Left lung (tissue), 10 donors: ENCODE measurements around the gene SFI1. TPM values are rescaled to one million over a fixed set of nuclear protein-coding genes. Genes with fewer than 3 reads are reported as not detected.
"Not testable (repeated sequence)": the region's sequence is repeated elsewhere in the genome, so short reads cannot be mapped to it uniquely, and the experiment has no call there.

Source experiments
- ATAC-seq: fragments of 200-7000 bp; cut with Tn5 transposase; one replicate; pipeline ENCODE4 v1.9.1; 2020; ENCODE audit warnings: moderate library complexity
- DNase-seq, 4 donors: peaks; one replicate each; pipeline ENCODE4 v3.0.0-alpha.2; 2013 to 2020
- H3K27ac ChIP-seq, 2 donors: fragments of 200-600 bp; sonication (generic) in 1 of 2; one replicate each; pipeline versions ENCODE4 v1.5.0 to v1.8.0; 2020 to 2021
- H3K27me3 ChIP-seq, 2 donors: fragments of 200-600 bp; sonication (generic) in 1 of 2; one replicate each; pipeline versions ENCODE4 v1.5.0 to v1.8.0; 2020 to 2021
- H3K36me3 ChIP-seq, 2 donors: fragments of 200-600 bp; sonication (generic) in 1 of 2; one replicate each; pipeline versions ENCODE4 v1.5.0 to v1.8.0; 2020 to 2021
- H3K4me1 ChIP-seq, 2 donors: fragments of 200-600 bp; one replicate each; pipeline ENCODE4 v1.8.0; 2021
- H3K4me3 ChIP-seq, 2 donors: fragments of 200-600 bp; sonication (generic) in 1 of 2; one replicate each; pipeline versions ENCODE4 v1.5.0 to v1.8.0; 2020 to 2021; ENCODE audit warnings: mild to moderate bottlenecking in 1 of 2
- H3K9me3 ChIP-seq, 2 donors: fragments of 200-600 bp; sonication (generic) in 1 of 2; one replicate each; pipeline versions ENCODE4 v1.5.0 to v1.8.0; 2020 to 2021
- intact Hi-C, 2 donors: fragments of 100-400 bp; cut with DNase I; formaldehyde crosslinking; loops; one replicate each; pipeline versions ENCODE4 v1.11.2 to v1.14.2; 2022
- polyA plus RNA-seq, 6 donors: library from polyadenylated mRNA; unstranded; fragments of 120-200 nt; gene quantifications; one replicate each; pipeline ENCODE4 v1.2.1, GENCODE V29; 2013; ENCODE audit not compliant: insufficient read length in 6 of 6
- total RNA-seq, 2 donors: library from RNA; stranded (reverse); fragmentation: NEBNext Ultra II Directional; extraction: Animal tissue kit (Norgen Biotek cat#: 25700); gene quantifications; one replicate each; pipeline ENCODE4 v1.2.1, GENCODE V29; 2021
- TF ChIP-seq, protein P1 (sequence below), 2 donors: fragments of 200-600 bp; sonication (generic) in 1 of 2; IDR thresholded peaks; one replicate each; pipeline versions ENCODE4 v1.5.0 to v1.8.0; 2021; ENCODE audit warnings: antibody characterized with exemption in 2 of 2
- donor health status: DM: no; HTN: yes; CAD: no.
- donor health status: DM: no; HTN: no; CAD: no.

Gene SFI1
- total and polyA plus RNA-seq, 8 donors: 27.6 to 40.7 (median 35.2) TPM

GRCh38 chr22:31508536-31508935, 12.2 kb downstream of the SFI1 start:
- TF ChIP-seq, protein P1, sequence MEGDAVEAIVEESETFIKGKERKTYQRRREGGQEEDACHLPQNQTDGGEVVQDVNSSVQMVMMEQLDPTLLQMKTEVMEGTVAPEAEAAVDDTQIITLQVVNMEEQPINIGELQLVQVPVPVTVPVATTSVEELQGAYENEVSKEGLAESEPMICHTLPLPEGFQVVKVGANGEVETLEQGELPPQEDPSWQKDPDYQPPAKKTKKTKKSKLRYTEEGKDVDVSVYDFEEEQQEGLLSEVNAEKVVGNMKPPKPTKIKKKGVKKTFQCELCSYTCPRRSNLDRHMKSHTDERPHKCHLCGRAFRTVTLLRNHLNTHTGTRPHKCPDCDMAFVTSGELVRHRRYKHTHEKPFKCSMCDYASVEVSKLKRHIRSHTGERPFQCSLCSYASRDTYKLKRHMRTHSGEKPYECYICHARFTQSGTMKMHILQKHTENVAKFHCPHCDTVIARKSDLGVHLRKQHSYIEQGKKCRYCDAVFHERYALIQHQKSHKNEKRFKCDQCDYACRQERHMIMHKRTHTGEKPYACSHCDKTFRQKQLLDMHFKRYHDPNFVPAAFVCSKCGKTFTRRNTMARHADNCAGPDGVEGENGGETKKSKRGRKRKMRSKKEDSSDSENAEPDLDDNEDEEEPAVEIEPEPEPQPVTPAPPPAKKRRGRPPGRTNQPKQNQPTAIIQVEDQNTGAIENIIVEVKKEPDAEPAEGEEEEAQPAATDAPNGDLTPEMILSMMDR (IDR thresholded peaks at IDR 0.05): no peak

DNA sequence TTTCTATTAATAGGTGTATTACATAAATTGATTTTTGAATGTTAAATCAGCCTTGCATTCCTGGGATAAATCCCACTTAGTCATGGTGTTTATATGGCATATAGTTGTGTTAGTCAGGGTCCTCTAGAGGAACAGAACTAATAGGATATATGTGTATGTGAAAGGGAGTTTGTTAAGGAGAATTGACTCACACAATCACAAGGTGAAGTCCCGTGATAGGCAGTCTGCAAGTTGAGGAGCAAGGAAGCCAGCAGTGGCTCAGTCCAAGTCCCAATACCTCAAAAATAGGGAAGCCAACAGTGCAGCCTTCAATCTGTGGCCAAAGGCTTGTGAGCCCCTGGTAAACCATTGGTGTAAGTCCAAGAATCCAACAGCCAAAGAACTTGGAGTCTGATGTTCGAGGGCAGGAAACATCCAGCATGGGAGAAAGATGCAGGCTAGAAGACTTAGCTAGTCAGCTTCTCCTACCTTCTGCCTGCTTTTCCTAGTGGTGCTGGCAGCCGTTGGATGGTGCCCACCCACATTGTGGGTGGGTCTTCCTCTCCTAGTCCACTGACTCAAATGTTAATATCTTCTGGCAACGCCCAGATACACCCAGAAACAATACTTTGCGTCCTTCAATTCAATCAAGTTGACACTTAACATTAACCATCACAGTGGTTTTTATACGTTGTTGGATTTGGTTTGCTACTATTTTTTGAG, 12.9 kb downstream of the SFI1 start:
- ATAC-seq (no peak), DNase-seq (no peak)
- Histone ChIP-seq H3K4me1 (no peaks in the 10 kb centered on the region), H3K36me3 (peaks cover 0 to 37% of the 10 kb centered on the region in 2 donors), H3K4me3 (no peak overlapping the region), H3K9me3 (peaks cover 0 to 4% of the 10 kb centered on the region in 2 donors), H3K27me3 (no peaks in the 10 kb centered on the region), H3K27ac (no peak overlapping the region)
- intact Hi-C loops: no loop called here
- TF ChIP-seq, protein P1 (IDR thresholded peaks at IDR 0.05): no peak

More at GRCh38 chr22:31508536-31508935, 12.2 kb downstream of the SFI1 start:
- H3K36me3 ChIP-seq: peaks cover 0 to 37% of the 10 kb centered on the region in 2 donors
- ATAC-seq: no peak
- no peaks in the 10 kb centered on the region for H3K27me3 ChIP-seq
- no peaks in the 10 kb centered on the region for H3K4me1 ChIP-seq
- peaks cover 0 to 4% of the 10 kb centered on the region in 2 donors for H3K9me3 ChIP-seq
- intact Hi-C loops: no loop called here
- no peak for DNase-seq
- no peak overlapping the region for H3K4me3 ChIP-seq
- no peak overlapping the region for H3K27ac ChIP-seq

DNA sequence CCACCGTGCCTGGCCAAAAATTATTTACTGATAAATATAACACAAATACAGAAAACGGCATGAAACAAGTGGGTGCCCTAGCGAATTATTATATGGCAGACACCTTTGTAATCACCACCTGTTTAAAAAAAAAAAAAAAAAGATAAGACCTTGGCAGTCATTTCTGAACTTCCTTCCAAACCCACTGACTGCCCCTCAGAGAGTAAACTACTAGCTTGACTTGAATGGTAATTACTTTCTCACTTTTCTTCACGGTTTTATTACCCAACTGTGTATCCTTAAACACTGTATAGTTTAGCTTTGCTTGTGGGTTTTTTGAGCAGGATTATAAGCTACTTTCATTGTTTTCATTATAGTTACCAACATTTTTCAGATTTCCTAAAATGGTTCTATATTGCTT, 23.7 kb downstream of the SFI1 start:
- TF ChIP-seq, protein P1 (IDR thresholded peaks at IDR 0.05): no peak
- Histone ChIP-seq H3K4me1 (no peaks in the 10 kb centered on the region), H3K9me3 (no peaks in the 10 kb centered on the region), H3K27me3 (no peaks in the 10 kb centered on the region), H3K4me3 (no peak overlapping the region), H3K27ac (no peak overlapping the region), H3K36me3 (no peaks in the 10 kb centered on the region)
- DNase-seq (no peak), ATAC-seq (no peak)
- intact Hi-C loops: no loop called here

GRCh38 chr22:31524132-31524531, 27.8 kb downstream of the SFI1 start:
- H3K9me3 ChIP-seq, intact Hi-C loops, H3K4me3 ChIP-seq, DNase-seq, ATAC-seq, H3K27ac ChIP-seq, H3K27me3 ChIP-seq, H3K36me3 ChIP-seq, H3K4me1 ChIP-seq: not testable (repeated sequence)

GRCh38 chr22:31526270-31526669, 29.9 kb downstream of the SFI1 start:
- TF ChIP-seq, protein P1 (IDR thresholded peaks at IDR 0.05): no peak
- ATAC-seq (no peak), DNase-seq (no peak)
- H3K27ac ChIP-seq: peak overlapping the region in 1 of 2 donors; percentile 28
- H3K36me3 ChIP-seq: no peaks in the 10 kb centered on the region
- intact Hi-C loops: no loop called here
- H3K4me1 ChIP-seq: peaks cover 7 to 14% of the 10 kb centered on the region in 2 donors
- H3K27me3 ChIP-seq: no peaks in the 10 kb centered on the region
- H3K9me3 ChIP-seq: no peaks in the 10 kb centered on the region
- no peak overlapping the region for H3K4me3 ChIP-seq

DNA sequence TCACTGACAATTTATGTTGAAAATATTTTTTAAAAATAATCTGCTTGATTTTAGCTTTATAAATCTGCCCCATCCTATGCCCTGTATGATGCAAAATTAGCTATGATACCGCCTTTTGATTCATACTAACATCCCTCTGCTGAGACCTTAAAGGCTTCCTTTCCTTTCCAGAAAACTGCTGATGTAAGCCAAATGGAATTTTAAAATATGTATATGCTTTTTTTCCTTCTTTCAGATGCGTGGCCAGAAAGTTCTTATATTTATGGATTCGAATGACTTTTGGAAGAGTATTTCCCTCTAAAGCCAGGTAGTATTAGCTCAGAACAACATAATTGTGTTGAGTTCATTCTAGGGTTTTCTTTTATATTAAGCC, 34.5 kb downstream of the SFI1 start:
- no peak overlapping the region for H3K4me3 ChIP-seq
- ATAC-seq (peak; percentile 45), DNase-seq (peak in 1 of 4 donors; percentile 21)
- peaks cover 7 to 19% of the 10 kb centered on the region in 2 donors for H3K4me1 ChIP-seq
- H3K36me3 ChIP-seq: no peaks in the 10 kb centered on the region
- H3K9me3 ChIP-seq: no peaks in the 10 kb centered on the region
- no peaks in the 10 kb centered on the region for H3K27me3 ChIP-seq
- H3K27ac ChIP-seq: peak overlapping the region; percentile 18 to 56
- intact Hi-C loops: no loop called here
- TF ChIP-seq, protein P1 (IDR thresholded peaks at IDR 0.05): no peak
